HepG2 (cell line): ENCODE data around the gene TIMM10. TPM values are rescaled to one million over a fixed set of nuclear protein-coding genes. Genes with fewer than 3 reads are reported as not detected.

ENCODE experiments used
- ADNP ChIP-seq: sonication (generic); formaldehyde crosslinking; IDR thresholded peaks from 2 replicates; pipeline ENCODE4 v1.4.0; 2020; ENCODE audit warnings: missing genetic modification reagents
- BRCA1 ChIP-seq: sonication (generic); formaldehyde crosslinking; IDR thresholded peaks from 2 replicates; pipeline ENCODE4 v1.4.0; 2020; ENCODE audit warnings: missing genetic modification reagents
- RFXAP ChIP-seq: sonication (generic); formaldehyde crosslinking; IDR thresholded peaks from 2 replicates; pipeline ENCODE4 v1.4.0; 2020; ENCODE audit warnings: missing genetic modification reagents, borderline replicate concordance
- SALL1 ChIP-seq: sonication (generic); formaldehyde crosslinking; IDR thresholded peaks from 2 replicates; pipeline ENCODE4 v1.8.0; 2022; ENCODE audit warnings: mild to moderate bottlenecking, missing genetic modification reagents
- ZFP1 ChIP-seq: IDR thresholded peaks from 2 replicates; pipeline ENCODE4 v1.6.1; 2016
- ZMYM3 ChIP-seq: sonication (generic); formaldehyde crosslinking; IDR thresholded peaks from 2 replicates; pipeline ENCODE4 v1.5.1; 2020; ENCODE audit warnings: mild to moderate bottlenecking, missing genetic modification reagents
- ZNF160 ChIP-seq: sonication (generic); formaldehyde crosslinking; IDR thresholded peaks from 2 replicates; pipeline ENCODE4 v1.8.0; 2022; ENCODE audit warnings: mild to moderate bottlenecking, inconsistent platforms, missing genetic modification reagents
- ZNF484 ChIP-seq: sonication (generic); formaldehyde crosslinking; IDR thresholded peaks from 2 replicates; pipeline ENCODE4 v1.5.1; 2020; ENCODE audit warnings: mild to moderate bottlenecking, low read depth, missing genetic modification reagents, borderline replicate concordance
- ZNF788 ChIP-seq: sonication (generic); formaldehyde crosslinking; IDR thresholded peaks from 2 replicates; pipeline ENCODE4 v1.5.0; 2020; ENCODE audit warnings: mild to moderate bottlenecking, missing genetic modification reagents, borderline replicate concordance
- ZSCAN20 ChIP-seq: sonication (generic); formaldehyde crosslinking; IDR thresholded peaks from 2 replicates; pipeline ENCODE4 v1.4.0; 2020; ENCODE audit warnings: missing genetic modification reagents, mild to moderate bottlenecking, borderline replicate concordance
- polyA plus RNA-seq, 8 experiments: library from polyadenylated mRNA; depleted of rRNA in 3 of 8; stranded (reverse) in 7 of 8; unstranded in 1 of 8; fragments of >200 nt; fragmentation: Illumina TruSeq in 4 of 8; extraction: Trizol in 4 of 8; gene quantifications; 2 replicates each; pipeline versions ENCODE4 v1.2.1 to v1.2.3, GENCODE V29; 2011 to 2016; ENCODE audit warnings: low read depth in 4 of 8, missing spikeins in 1 of 8, mixed read lengths in 1 of 8; ENCODE audit not compliant: insufficient read depth in 1 of 8
- total RNA-seq, 5 experiments: library from RNA; depleted of rRNA; stranded (reverse); fragments of >200 nt; fragmentation: Illumina TruSeq; extraction: Trizol; gene quantifications; 2 replicates each; pipeline ENCODE4 v1.2.3, GENCODE V29; 2016; ENCODE audit warnings: low read depth in 1 of 5
- TF ChIP-seq, protein P1 (sequence below): sonication (generic); formaldehyde crosslinking; IDR thresholded peaks from 2 replicates; pipeline ENCODE4 v1.4.0; 2020; ENCODE audit warnings: mild to moderate bottlenecking, low read depth, missing genetic modification reagents
- TF ChIP-seq, protein P2 (sequence below): sonication (generic); formaldehyde crosslinking; IDR thresholded peaks from 2 replicates; pipeline ENCODE4 v1.5.1; 2020; ENCODE audit warnings: missing genetic modification reagents, mild to moderate bottlenecking, borderline replicate concordance
- TF ChIP-seq, protein P3 (sequence below): sonication (generic); formaldehyde crosslinking; IDR thresholded peaks from 2 replicates; pipeline ENCODE4 v1.8.1; 2023; ENCODE audit warnings: mild to moderate bottlenecking, inconsistent platforms, moderate library complexity, missing genetic modification reagents, borderline replicate concordance

Gene TIMM10
- total and polyA plus RNA-seq, 2 of the 13 experiments (the other 11 are each of a cell fraction or from before 2014, with no cell fraction given), result 67.8 to 82.2 TPM

DNA sequence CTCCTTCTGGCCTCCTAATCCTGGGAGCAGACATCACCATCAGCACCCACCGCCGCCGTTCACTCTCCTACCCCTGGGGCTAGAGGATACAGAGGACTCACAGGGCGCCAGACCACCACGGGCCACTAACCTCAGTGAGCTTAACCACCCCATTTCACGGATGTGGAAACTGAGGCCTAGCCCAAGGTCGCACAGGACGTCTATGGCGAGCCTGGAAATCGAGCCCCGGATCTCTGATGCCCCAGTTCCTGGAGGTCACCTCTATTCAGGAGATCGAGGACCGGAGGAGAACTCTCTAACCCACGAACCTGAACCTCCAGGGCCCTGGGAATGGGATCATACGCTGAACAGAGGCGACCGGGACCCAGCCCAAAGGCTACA, 349 bp downstream of the TIMM10 start (continued):
- TF ChIP-seq, protein P1, sequence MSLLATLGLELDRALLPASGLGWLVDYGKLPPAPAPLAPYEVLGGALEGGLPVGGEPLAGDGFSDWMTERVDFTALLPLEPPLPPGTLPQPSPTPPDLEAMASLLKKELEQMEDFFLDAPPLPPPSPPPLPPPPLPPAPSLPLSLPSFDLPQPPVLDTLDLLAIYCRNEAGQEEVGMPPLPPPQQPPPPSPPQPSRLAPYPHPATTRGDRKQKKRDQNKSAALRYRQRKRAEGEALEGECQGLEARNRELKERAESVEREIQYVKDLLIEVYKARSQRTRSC (CRISPR knock-in tag), result no peak
- TF ChIP-seq ZNF788 (CRISPR knock-in tag), result no peak
- TF ChIP-seq SALL1 (CRISPR knock-in tag), result no peak
- TF ChIP-seq ADNP (CRISPR knock-in tag), result peak; percentile 82
- TF ChIP-seq ZFP1 (CRISPR knock-in tag), result no peak
- TF ChIP-seq ZNF160 (CRISPR knock-in tag), result no peak
- no peak for TF ChIP-seq ZNF484 (CRISPR knock-in tag)
- 0 out of 2 replicates have a peak, but pooled peaks have one; percentile 25 for TF ChIP-seq ZSCAN20 (CRISPR knock-in tag)
- TF ChIP-seq, protein P2, sequence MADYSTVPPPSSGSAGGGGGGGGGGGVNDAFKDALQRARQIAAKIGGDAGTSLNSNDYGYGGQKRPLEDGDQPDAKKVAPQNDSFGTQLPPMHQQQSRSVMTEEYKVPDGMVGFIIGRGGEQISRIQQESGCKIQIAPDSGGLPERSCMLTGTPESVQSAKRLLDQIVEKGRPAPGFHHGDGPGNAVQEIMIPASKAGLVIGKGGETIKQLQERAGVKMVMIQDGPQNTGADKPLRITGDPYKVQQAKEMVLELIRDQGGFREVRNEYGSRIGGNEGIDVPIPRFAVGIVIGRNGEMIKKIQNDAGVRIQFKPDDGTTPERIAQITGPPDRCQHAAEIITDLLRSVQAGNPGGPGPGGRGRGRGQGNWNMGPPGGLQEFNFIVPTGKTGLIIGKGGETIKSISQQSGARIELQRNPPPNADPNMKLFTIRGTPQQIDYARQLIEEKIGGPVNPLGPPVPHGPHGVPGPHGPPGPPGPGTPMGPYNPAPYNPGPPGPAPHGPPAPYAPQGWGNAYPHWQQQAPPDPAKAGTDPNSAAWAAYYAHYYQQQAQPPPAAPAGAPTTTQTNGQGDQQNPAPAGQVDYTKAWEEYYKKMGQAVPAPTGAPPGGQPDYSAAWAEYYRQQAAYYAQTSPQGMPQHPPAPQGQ (CRISPR knock-in tag), result no peak
- peak; percentile 92 for TF ChIP-seq ZMYM3 (CRISPR knock-in tag)
- no peak for TF ChIP-seq BRCA1
- no peak for TF ChIP-seq RFXAP (CRISPR knock-in tag)
- TF ChIP-seq, protein P3, sequence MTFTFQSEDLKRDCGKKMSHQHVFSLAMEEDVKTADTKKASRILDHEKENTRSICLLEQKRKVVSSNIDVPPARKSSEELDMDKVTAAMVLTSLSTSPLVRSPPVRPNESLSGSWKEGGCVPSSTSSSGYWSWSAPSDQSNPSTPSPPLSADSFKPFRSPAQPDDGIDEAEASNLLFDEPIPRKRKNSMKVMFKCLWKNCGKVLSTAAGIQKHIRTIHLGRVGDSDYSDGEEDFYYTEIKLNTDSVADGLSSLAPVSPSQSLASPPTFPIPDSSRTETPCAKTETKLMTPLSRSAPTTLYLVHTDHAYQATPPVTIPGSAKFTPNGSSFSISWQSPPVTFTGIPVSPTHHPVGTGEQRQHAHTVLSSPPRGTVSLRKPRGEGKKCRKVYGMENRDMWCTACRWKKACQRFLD (CRISPR knock-in tag), result no peak
